GM19023 (cell line): ENCODE measurements around the gene MAPKAP1.
A peak's percentile ranks its signal among the peaks of the same experiment; 100 is the strongest.

Experiments used
- ATAC-seq: cut with Tn5 transposase; IDR thresholded peaks from one replicate; pipeline ENCODE4 v1.9.1; 2021; ENCODE audit warnings: mild to moderate bottlenecking, moderate library complexity; ENCODE audit not compliant: unreplicated experiment

MAPKAP1 gene

DNA sequence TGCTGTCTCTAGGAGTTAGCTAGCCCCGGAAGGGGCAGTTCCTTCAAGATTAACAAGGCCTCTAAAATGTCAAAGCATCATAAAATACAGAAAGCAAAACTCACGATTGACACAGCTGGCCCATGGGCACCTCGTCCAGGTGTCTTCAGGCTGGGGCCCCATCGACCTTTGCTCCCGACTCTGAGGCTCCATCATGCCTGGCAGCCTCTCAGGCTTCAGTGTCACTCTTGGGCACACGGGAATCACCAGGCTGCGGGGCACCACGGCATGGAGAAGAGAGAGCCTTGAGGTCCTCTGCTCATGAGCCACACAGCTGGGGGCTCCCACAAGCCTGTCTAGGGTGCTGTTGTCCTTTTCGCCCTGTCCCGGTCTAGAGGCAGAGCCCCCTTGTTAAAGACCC, 284.2 kb downstream of the MAPKAP1 start:
- no peak for ATAC-seq

DNA sequence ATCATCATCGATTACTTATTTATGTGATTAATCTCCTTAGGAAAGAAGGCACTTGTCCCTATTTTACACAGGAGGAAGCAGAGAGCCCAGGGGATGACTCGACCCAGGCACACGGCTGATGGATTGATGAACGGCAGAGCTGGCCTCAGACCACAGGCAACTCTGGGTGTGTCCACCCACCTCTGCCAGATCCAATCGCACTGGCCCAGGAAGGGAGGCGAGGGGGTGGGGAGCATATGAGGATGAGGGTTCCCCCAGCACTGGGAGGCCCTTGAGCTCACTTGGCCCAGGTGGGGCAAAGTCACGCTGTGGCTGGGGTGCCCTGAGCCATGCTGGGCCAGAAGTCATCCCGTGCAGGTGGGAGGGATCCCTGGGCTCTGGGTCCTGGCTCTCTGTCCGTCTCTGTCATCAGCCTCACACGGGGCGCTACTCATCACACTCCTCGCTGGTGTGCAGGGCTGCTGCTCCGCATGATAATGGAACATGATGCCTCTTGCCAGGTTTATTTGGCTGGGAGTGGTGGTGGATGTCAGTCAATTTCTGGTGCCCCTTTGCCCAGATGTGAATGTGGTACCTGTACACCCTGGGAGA, 285.3 kb downstream of the MAPKAP1 start:
- ATAC-seq = no peak

GRCh38 chr9:125421166-125421565, 285.8 kb downstream of the MAPKAP1 start:
- no peak for ATAC-seq

DNA sequence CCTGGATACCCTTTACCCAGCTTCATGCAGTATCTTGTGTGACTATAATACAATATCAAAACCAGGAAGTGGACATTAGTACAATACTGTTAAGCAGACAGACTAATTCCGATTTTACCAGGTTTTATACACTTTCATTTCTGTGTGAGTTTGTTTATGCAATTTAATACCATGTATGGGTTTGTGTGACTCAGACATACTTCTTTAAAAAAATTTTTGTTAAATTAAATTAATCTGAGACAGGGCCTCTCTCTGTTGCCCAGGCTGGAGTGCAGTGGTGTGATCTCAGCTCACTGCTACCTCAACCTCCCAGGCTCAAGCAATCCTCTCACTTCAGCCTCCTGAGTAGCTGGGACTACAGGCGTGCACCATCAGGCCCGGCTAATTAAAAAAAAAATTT, 288.6 kb downstream of the MAPKAP1 start:
- ATAC-seq = no peak

GRCh38 chr9:125416517-125416916, 290.5 kb downstream of the MAPKAP1 start:
- ATAC-seq = no peak

DNA sequence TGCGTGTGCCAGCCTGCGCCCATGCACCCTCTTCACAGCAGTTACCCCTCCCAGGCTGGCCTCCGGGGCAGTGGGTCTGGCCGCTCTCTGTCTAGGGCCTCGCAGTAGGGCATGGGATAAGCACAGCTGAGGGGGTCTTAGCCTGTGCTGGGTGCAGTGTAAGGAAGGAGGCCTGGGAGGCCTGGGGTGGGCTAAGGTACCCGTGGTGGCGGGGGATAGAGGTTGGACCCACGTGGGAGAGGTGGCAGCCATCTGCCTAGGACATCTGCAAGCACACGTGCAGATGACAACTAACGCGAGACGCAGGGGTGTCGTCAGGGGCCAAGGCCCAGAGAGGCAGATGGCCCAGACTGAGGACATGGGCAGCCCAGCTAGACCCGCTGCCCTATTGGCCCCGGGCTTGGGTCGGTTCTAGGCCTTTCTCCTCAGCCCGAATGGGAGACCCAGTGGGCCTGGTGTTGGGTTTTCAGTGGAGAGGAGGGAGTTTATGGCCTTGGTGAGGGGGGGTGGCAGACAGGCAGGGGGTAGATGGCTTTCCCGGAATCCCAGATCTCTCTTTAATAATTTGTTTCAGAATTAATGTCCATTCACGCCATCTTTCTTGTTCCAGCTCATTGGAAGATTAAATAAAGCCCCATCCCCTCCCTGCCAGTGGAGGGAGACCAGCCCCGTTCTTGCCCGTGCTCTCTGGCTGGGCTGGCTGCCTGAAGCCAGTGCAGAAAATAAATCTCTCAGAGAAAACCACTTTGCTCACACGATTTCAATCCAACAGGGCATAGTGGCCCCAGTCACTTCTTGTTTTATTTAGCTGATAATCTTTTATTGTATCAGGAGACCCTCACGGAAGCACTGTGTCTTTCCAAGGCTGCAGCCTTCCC, 291.2 kb downstream of the MAPKAP1 start:
- ATAC-seq = no peak

GRCh38 chr9:125413579-125413978, 293.4 kb downstream of the MAPKAP1 start:
- ATAC-seq = no peak

GRCh38 chr9:125412166-125412565, 294.8 kb downstream of the MAPKAP1 start:
- ATAC-seq = no peak

DNA sequence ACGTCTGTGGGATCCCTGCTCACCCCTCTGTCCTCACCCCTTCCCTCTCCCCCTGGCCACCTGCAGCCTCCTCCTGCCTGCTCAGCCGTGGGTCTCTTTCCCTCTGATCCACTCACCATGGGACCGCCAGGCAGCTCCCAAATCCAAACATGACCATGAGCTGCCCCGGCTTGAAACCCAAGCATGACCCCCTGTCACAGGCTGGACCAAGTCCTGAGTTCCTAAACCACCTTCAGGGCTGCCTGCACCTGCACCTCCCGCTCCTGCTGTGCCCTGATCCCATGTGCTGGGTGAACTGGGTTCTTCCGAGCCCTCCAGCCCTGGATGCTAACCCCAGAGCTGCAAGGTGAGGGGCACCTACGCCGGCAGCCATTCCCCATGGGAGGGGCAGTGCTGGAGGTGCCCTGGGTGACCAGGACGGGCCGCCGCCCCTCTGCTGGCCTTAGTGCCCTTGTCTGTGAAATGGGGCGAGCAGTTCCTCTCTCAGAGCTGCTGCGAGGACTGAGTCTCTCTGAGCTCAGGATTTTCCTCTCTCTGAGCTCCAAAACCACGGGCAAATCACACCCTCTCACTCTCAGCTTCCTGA, 295.7 kb downstream of the MAPKAP1 start:
- no peak for ATAC-seq

DNA sequence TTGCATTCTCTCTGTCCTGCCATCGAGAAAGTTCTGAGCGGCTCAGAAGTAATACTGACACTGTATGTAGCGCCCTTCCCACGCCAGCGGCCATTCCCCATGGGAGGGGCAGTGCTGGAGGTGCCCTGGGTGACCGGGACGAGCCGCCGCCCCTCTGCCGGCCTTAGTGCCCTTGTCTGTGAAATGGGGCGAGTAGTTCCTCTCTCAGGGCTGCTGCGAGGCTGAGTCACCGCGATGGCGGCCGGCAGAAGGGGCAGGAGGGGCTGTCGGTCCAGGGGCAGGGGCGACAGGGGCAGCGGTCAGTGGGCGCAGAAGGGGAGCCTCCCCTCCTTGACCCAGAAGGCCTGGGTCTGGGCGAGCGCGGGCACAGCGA, 296.5 kb downstream of the MAPKAP1 start:
- ATAC-seq = no peak

- peak; percentile 38 for ATAC-seq
Observed at GRCh38 chr9:125409637-125410521, 297.1 kb downstream of the MAPKAP1 start.

DNA sequence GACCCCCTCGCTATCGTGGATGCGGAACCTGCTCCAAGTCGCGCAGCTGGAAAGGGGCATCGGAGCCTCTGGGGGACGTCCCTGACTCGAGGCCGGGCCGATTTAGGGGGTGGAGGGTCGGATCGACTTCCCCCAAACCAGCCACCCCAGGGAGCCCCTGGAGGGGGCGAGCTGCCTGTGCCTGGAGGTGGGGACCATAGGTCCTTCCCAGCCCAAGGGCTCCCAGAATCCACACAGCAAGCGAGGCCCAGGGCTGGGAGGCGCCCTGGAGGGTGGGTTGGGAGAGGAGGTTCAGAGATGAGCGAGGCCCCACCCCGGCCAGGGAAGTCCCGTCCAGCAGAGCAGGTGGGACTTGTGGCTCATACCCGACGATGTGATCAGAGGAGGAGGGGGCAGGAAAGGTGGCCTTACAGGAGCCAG, 297.8 kb downstream of the MAPKAP1 start:
- ATAC-seq = no peak

DNA sequence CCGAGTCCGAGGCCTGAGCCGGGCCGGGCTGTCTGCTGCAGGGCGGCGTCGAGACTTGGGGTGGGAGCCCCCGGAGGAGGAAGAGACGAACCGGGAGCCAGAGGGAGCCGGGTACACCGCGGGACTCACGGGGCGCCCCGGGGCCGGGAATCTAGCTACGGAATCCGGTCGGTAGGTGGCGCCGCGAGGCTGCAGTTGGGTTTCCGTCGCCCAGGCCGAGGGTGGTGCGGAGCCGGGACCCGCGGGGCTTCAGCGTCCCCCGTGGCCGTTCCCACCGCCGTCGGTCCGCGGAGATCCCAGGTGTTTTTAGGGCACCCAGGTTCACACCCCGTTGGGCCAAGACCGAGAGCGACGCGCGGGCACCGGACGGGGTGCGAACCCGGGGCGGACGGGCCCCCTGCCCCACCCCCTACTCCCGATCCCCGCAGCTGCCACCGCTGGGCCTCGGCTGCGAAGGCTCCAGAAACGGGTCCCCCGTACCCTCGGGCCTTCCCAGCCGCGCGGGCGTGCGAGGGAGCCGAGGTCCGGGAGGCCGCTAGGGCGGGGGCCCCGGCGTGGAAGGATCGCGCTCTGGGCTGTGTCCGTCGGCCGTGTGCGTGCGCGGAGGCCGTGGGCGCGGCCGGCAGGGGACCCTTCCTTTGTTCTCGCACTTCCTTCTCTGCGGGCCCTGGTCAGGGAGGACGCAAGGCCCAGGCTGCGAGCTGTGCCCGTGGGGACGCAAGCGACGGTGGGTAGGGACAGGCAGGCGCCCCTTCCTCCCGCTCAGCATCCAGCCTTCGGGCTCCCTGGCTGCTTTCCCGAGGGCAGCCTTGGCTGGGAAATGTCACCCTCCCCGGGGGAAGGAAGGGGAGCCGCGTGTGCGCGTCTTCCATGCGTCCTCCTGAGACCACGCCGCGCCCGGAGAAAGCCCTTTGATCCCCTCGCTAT, 298.8 kb downstream of the MAPKAP1 start:
- ATAC-seq = peak; percentile 51

- ATAC-seq = peak; percentile 14
Observed at GRCh38 chr9:125407432-125407973, 299.5 kb downstream of the MAPKAP1 start.

GRCh38 chr9:125406810-125407087, 300.3 kb downstream of the MAPKAP1 start:
- ATAC-seq = no peak

GRCh38 chr9:125405938-125406809, 300.8 kb downstream of the MAPKAP1 start:
- ATAC-seq = no peak

GRCh38 chr9:125404733-125405132, 302.3 kb downstream of the MAPKAP1 start:
- no peak for ATAC-seq

DNA sequence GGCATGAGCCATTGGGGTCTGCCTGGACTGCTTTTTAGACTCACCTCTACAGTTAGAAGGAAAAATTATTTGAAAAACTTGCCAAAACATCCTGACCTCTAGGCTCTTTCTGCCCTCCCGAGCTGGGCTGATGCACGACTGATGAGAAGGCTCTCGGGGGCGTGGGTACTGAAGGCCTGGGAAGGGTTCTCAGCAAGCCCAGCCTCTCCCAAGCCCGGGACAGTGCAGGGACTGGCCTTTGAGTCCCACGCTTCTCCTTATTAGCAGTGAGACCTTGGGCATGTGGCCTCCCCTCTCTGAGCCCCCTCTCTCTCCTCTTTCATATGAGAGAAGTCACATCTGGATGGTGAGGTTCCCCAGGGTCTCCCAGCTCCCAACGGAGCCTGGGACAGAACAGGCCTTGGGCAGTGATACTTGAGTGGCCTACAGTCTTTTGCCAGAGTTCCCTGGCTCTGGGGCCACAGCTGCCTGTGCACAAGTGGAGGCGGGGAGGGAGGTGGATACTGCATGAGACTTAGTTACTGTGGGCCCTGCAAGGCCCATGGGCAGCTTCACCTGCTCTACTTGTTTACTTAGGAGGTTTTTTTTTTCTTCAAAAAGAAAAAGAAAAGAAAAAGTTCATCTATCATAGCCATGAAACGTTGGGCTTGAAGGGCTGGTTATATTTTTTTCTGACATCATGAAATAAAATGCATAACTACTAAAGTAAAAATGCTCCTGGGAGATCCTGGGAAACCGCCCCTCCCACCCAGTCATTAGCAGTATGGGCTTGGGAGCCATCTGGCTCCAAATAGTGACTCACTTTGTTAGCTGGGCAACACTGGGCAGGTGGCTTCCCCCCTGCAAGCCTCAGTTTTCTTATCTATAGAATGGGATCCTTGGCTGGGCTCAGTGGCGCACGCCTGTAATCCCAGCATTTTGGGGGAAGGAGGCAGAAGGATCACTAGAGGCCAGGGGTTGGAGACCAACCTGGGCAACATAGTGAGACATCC, 306.0 kb downstream of the MAPKAP1 start:
- no peak for ATAC-seq
